ENCODE results near the gene VPS13D.

VPS13D gene

GRCh38 chr1:12231276-12231595, 1.4 kb downstream of the VPS13D start:
- Histone ChIP-seq H4K20me1 (ENCODE audit: control insufficient read depth, insufficient read depth, low read depth, low read length) (peaks cover 2% of the 10 kb centered on the region; the same call in 1 of the 2 replicates), H3K9me2 (replicated peaks; ENCODE audit: control insufficient read depth, low read length) (no peaks in the 10 kb centered on the region), H3K36me3 (ENCODE audit: control insufficient read depth, low read length) (no peaks in the 10 kb centered on the region; the same call in 1 of the 2 replicates), H3K27ac (ENCODE audit: low read depth, low read length) (no peak overlapping the region), H3F3A (ENCODE audit: control insufficient read depth, insufficient read depth) (no peaks in the 10 kb centered on the region), H3K4me2 (ENCODE audit: low read length) (peak overlapping the region; percentile 95), H3K79me2 (ENCODE audit: control insufficient read depth, low read length) (peaks cover 25% of the 10 kb centered on the region), H3K9me3 (ENCODE audit: control insufficient read depth, insufficient read depth, low read length) (no peaks in the 10 kb centered on the region), H3K4me1 (ENCODE audit: control insufficient read depth, low read length) (peaks cover 9% of the 10 kb centered on the region), H3K4me3 (ENCODE audit: low read length) (peak overlapping the region; percentile 77), H3K27me3 (ENCODE audit: control insufficient read depth, low read length) (peaks cover 3% of the 10 kb centered on the region; the same call in 1 of the 2 replicates)
- TF ChIP-seq CTCF (IDR thresholded peaks at IDR 0.05; ENCODE audit: low read depth, low read length, poor library complexity, severe bottlenecking) (no peak), EZH2phosphoT487 (IDR thresholded peaks at IDR 0.05; ENCODE audit: borderline replicate concordance, low read length) (no peak)

DNA sequence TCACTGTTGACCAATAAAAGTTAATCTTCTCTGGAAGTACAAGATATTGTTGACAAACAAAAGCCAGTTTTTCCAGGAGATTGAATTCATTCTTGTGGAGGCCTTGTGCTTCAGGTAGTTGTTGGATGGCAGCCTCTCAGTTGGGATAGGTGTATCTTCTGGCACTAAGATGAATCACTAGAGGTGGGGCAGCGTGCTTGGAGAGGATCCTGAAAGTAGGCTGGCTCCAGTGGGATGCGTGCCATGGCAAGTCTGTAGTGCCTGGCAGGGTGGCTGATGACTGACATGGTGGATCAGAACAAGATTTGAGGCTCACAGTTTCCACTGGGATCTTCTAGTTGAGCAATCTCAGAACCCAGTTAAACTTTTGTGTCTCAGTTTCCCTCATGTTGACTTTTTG, 2.4 kb downstream of the VPS13D start:
- Histone ChIP-seq H4K20me1 (ENCODE audit: control insufficient read depth, insufficient read depth, low read depth, low read length) (peaks cover 2% of the 10 kb centered on the region; the same call in 1 of the 2 replicates), H3F3A (ENCODE audit: control insufficient read depth, insufficient read depth) (no peaks in the 10 kb centered on the region), H3K27me3 (ENCODE audit: control insufficient read depth, low read length) (peaks cover 3% of the 10 kb centered on the region; the same call in 1 of the 2 replicates), H3K27ac (ENCODE audit: low read depth, low read length) (no peak overlapping the region), H3K4me2 (ENCODE audit: low read length) (no peak overlapping the region), H3K4me3 (ENCODE audit: low read length) (no peak overlapping the region), H3K9me2 (replicated peaks; ENCODE audit: control insufficient read depth, low read length) (no peaks in the 10 kb centered on the region), H3K9me3 (ENCODE audit: control insufficient read depth, insufficient read depth, low read length) (no peaks in the 10 kb centered on the region), H3K36me3 (ENCODE audit: control insufficient read depth, low read length) (no peaks in the 10 kb centered on the region; the same call in 1 of the 2 replicates), H3K4me1 (ENCODE audit: control insufficient read depth, low read length) (peaks cover 9% of the 10 kb centered on the region), H3K79me2 (ENCODE audit: control insufficient read depth, low read length) (peaks cover 25% of the 10 kb centered on the region)
- TF ChIP-seq EZH2phosphoT487 (IDR thresholded peaks at IDR 0.05; ENCODE audit: borderline replicate concordance, low read length) (no peak), CTCF (IDR thresholded peaks at IDR 0.05; ENCODE audit: low read depth, low read length, poor library complexity, severe bottlenecking) (no peak)

DNA sequence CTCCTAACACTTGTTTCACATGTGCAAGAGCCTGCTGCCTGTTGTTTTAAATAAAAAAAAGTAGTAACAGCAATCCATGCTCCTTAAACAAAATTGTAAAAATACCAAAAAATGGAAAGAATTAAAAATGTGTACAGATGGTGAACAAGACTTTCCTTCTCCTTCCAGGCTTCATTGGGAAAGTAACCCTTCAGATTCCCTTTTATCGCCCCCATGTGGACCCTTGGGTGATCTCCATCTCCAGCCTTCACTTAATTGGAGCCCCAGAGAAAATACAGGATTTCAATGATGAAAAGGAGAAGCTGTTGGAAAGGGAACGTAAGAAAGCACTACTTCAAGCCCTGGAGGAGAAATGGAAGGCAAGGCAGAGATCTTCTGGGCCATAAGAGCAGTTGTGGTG, 14.2 kb downstream of the VPS13D start:
- Histone ChIP-seq H3K79me2 (ENCODE audit: control insufficient read depth, low read length) (no peaks in the 10 kb centered on the region), H4K20me1 (ENCODE audit: control insufficient read depth, insufficient read depth, low read depth, low read length) (no peaks in the 10 kb centered on the region), H3K36me3 (ENCODE audit: control insufficient read depth, low read length) (peaks cover 27% of the 10 kb centered on the region), H3K4me2 (ENCODE audit: low read length) (no peak overlapping the region), H3F3A (ENCODE audit: control insufficient read depth, insufficient read depth) (no peaks in the 10 kb centered on the region), H3K27me3 (ENCODE audit: control insufficient read depth, low read length) (no peaks in the 10 kb centered on the region), H3K27ac (ENCODE audit: low read depth, low read length) (no peak overlapping the region), H3K4me1 (ENCODE audit: control insufficient read depth, low read length) (no peaks in the 10 kb centered on the region), H3K4me3 (ENCODE audit: low read length) (no peak overlapping the region), H3K9me2 (replicated peaks; ENCODE audit: control insufficient read depth, low read length) (no peaks in the 10 kb centered on the region), H3K9me3 (ENCODE audit: control insufficient read depth, insufficient read depth, low read length) (no peaks in the 10 kb centered on the region)
- TF ChIP-seq CTCF (IDR thresholded peaks at IDR 0.05; ENCODE audit: low read depth, low read length, poor library complexity, severe bottlenecking) = peak; percentile 70
- TF ChIP-seq EZH2phosphoT487 (IDR thresholded peaks at IDR 0.05; ENCODE audit: borderline replicate concordance, low read length) = no peak

Data from DOHH2 (cell line).